Activated B cell treated with CpG ODN at 0.5 μM for 24 hours (primary cell): ENCODE measurements around the gene MB. TPM values are rescaled to one million over a fixed set of nuclear protein-coding genes. Genes with fewer than 3 reads are reported as not detected.
"Not testable (repeated sequence)": the region's sequence is repeated elsewhere in the genome, so short reads cannot be mapped to it uniquely, and the experiment has no call there.

Experiments used
- ATAC-seq: fragments of 200-7000 bp; cut with Tn5 transposase; one replicate; pipeline ENCODE4 v1.10.0; 2021; ENCODE audit warnings: low read depth, mild to moderate bottlenecking, moderate library complexity
- CTCF ChIA-PET: fragments of 350-600 bp; sonication (Branson Sonifier 250); formaldehyde crosslinking; loops from one replicate; lab custom pipeline; 2021; ENCODE audit warnings: antibody characterized with exemption; lab: Charles Lee
- POLR2A ChIA-PET: fragments of 350-600 bp; sonication (Branson Sonifier 250); formaldehyde crosslinking; loops from one replicate; lab custom pipeline; 2021; ENCODE audit warnings: antibody characterized with exemption; lab: Charles Lee
- DNase-seq: peaks from one replicate; pipeline ENCODE4 v3.0.0; 2022
- H3K27ac Mint-ChIP-seq: one replicate; pipeline ENCODE4 v1.8.0; 2020; ENCODE audit warnings: mixed read lengths
- H3K27me3 Mint-ChIP-seq: one replicate; pipeline ENCODE4 v1.8.0; 2021; ENCODE audit warnings: mixed read lengths
- H3K36me3 Mint-ChIP-seq: one replicate; pipeline ENCODE4 v1.8.0; 2021; ENCODE audit warnings: low read depth, mixed read lengths
- H3K4me1 Mint-ChIP-seq: one replicate; pipeline ENCODE4 v1.8.0; 2021; ENCODE audit warnings: mixed read lengths
- H3K4me3 Mint-ChIP-seq: one replicate; pipeline ENCODE4 v1.8.0; 2020; ENCODE audit warnings: mild to moderate bottlenecking, mixed read lengths
- H3K9me3 Mint-ChIP-seq: one replicate; pipeline ENCODE4 v1.8.0; 2020; ENCODE audit warnings: mixed read lengths
- intact Hi-C: fragments of 100-400 bp; cut with micrococcal nuclease; formaldehyde crosslinking; loops from one replicate; pipeline ENCODE4 v1.15.1; 2024
- total RNA-seq: library from RNA; stranded (reverse); gene quantifications from 2 replicates; pipeline ENCODE4 v1.2.3, GENCODE V29; 2022
- TF ChIP-seq, protein P1 (sequence below): fragments of 200-600 bp; IDR thresholded peaks from one replicate; pipeline ENCODE4 v1.8.0; 2022; ENCODE audit warnings: antibody characterized with exemption, mild to moderate bottlenecking

MB gene
- total RNA-seq, 1 donor from 2014 or later, result not detected

- ATAC-seq (no peak), DNase-seq (no peak)
- Mint-ChIP-seq H3K27ac (no peak overlapping the region), H3K4me3 (no peak overlapping the region), H3K9me3 (peaks cover 3% of the 10 kb centered on the region), H3K4me1 (peaks cover 17% of the 10 kb centered on the region), H3K36me3 (no peaks in the 10 kb centered on the region), H3K27me3 (peaks cover 41% of the 10 kb centered on the region)
- ChIA-PET CTCF (interaction anchor here (0.6 kb wide), 1 partner anchor 339 kb away, joined by 3 read pairs; no protein-coding TSS in a partner anchor), POLR2A (interaction anchor here (0.7 kb wide), 1 partner anchor 654 kb away, joined by 8 read pairs; no protein-coding TSS in a partner anchor)
- intact Hi-C loops, result no loop called here
- TF ChIP-seq, protein P1, sequence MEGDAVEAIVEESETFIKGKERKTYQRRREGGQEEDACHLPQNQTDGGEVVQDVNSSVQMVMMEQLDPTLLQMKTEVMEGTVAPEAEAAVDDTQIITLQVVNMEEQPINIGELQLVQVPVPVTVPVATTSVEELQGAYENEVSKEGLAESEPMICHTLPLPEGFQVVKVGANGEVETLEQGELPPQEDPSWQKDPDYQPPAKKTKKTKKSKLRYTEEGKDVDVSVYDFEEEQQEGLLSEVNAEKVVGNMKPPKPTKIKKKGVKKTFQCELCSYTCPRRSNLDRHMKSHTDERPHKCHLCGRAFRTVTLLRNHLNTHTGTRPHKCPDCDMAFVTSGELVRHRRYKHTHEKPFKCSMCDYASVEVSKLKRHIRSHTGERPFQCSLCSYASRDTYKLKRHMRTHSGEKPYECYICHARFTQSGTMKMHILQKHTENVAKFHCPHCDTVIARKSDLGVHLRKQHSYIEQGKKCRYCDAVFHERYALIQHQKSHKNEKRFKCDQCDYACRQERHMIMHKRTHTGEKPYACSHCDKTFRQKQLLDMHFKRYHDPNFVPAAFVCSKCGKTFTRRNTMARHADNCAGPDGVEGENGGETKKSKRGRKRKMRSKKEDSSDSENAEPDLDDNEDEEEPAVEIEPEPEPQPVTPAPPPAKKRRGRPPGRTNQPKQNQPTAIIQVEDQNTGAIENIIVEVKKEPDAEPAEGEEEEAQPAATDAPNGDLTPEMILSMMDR, result no peak
Observed at GRCh38 chr22:35628732-35629131, 11.6 kb upstream of the MB start.

GRCh38 chr22:35627267-35628041, 10.3 kb upstream of the MB start:
- TF ChIP-seq, protein P1, result no peak
- ChIA-PET POLR2A (interaction anchor here (0.7 kb wide), 1 partner anchor 207 kb away, joined by 5 read pairs; no protein-coding TSS in a partner anchor), CTCF (interaction anchor here (0.7 to 1.2 kb wide), 2 partner anchors 134 to 438 kb away, joined by 3 to 4 read pairs; no protein-coding TSS in a partner anchor)
- no peak overlapping the region for H3K27ac Mint-ChIP-seq
- peaks cover 3% of the 10 kb centered on the region for H3K9me3 Mint-ChIP-seq
- peaks cover 43% of the 10 kb centered on the region for H3K27me3 Mint-ChIP-seq
- H3K4me1 Mint-ChIP-seq, result peaks cover 19% of the 10 kb centered on the region
- H3K4me3 Mint-ChIP-seq, result no peak overlapping the region
- H3K36me3 Mint-ChIP-seq, result no peaks in the 10 kb centered on the region
- ATAC-seq (no peak), DNase-seq (no peak)
- intact Hi-C loops, result loop anchor here (1.0 to 2.0 kb wide), 2 partner anchors 294 to 497 kb away; no protein-coding TSS in a partner anchor

GRCh38 chr22:35625763-35626432, 8.8 kb upstream of the MB start:
- Mint-ChIP-seq H3K4me1 (peaks cover 19% of the 10 kb centered on the region), H3K36me3 (no peaks in the 10 kb centered on the region), H3K27ac (no peak overlapping the region), H3K27me3 (peaks cover 43% of the 10 kb centered on the region), H3K4me3 (no peak overlapping the region), H3K9me3 (peaks cover 3% of the 10 kb centered on the region)
- CTCF ChIA-PET, result interaction anchor here (0.7 kb wide), 1 partner anchor 133 kb away, joined by 5 read pairs; no protein-coding TSS in a partner anchor
- POLR2A ChIA-PET, result no interaction called here
- no peak for DNase-seq
- TF ChIP-seq, protein P1, result no peak
- intact Hi-C loops, result loop anchor here (2.0 kb wide), 1 partner anchor 499 kb away; no protein-coding TSS in a partner anchor
- ATAC-seq, result no peak

GRCh38 chr22:35624547-35624946, 7.4 kb upstream of the MB start:
- ATAC-seq (no peak), DNase-seq (no peak)
- H3K4me3 Mint-ChIP-seq, result no peak overlapping the region
- no peaks in the 10 kb centered on the region for H3K36me3 Mint-ChIP-seq
- TF ChIP-seq, protein P1, result no peak
- ChIA-PET POLR2A (no interaction called here), CTCF (no interaction called here)
- H3K9me3 Mint-ChIP-seq, result peaks cover 3% of the 10 kb centered on the region
- H3K27me3 Mint-ChIP-seq, result peaks cover 39% of the 10 kb centered on the region
- H3K27ac Mint-ChIP-seq, result no peak overlapping the region
- intact Hi-C loops, result loop anchor here (5.0 kb wide), 1 partner anchor 42 kb away; no protein-coding TSS in a partner anchor
- peaks cover 14% of the 10 kb centered on the region for H3K4me1 Mint-ChIP-seq

DNA sequence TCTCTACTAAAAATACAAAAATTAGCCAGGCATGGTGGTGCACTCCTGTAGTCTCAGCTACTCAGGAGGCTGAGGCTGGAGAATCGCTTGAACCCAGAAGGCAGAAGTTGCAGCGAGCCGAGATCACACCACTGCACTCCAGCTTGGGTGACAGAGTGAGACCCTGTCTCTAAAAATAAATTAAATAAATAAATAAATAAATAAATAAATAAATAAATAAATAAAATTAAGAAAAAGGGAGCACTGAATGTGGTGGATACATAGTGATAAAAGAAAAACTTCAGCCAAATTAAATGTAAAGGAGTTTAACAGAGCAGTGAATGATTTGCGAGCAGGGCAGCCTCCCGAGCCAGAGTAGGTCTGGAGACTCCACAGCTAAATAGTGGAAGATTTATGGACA, 6.8 kb upstream of the MB start:
- H3K4me3 Mint-ChIP-seq, DNase-seq, ATAC-seq, POLR2A ChIA-PET, H3K9me3 Mint-ChIP-seq, H3K36me3 Mint-ChIP-seq, CTCF ChIA-PET, H3K27ac Mint-ChIP-seq: not testable (repeated sequence)
- intact Hi-C loops, result loop anchor here (1.0 to 5.0 kb wide), 3 partner anchors 42 to 297 kb away; no protein-coding TSS in a partner anchor
- Mint-ChIP-seq H3K27me3 (peaks cover 39% of the 10 kb centered on the region), H3K4me1 (peaks cover 11% of the 10 kb centered on the region)
